Islet of Langerhans (tissue), 1 donor: ENCODE data around the gene SLC22A8.
A peak's percentile ranks its signal among the peaks of the same experiment; 100 is the strongest.
"Not testable (repeated sequence)": the region's sequence is repeated elsewhere in the genome, so short reads cannot be mapped to it uniquely, and the experiment has no call there.

ENCODE experiments used
- FAIRE-seq: peaks from one replicate; lab custom pipeline; 2011; peaks lifted over from hg19 to GRCh38; lab: Jason Lieb, UNC

The SLC22A8 gene, protein sequence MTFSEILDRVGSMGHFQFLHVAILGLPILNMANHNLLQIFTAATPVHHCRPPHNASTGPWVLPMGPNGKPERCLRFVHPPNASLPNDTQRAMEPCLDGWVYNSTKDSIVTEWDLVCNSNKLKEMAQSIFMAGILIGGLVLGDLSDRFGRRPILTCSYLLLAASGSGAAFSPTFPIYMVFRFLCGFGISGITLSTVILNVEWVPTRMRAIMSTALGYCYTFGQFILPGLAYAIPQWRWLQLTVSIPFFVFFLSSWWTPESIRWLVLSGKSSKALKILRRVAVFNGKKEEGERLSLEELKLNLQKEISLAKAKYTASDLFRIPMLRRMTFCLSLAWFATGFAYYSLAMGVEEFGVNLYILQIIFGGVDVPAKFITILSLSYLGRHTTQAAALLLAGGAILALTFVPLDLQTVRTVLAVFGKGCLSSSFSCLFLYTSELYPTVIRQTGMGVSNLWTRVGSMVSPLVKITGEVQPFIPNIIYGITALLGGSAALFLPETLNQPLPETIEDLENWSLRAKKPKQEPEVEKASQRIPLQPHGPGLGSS

DNA sequence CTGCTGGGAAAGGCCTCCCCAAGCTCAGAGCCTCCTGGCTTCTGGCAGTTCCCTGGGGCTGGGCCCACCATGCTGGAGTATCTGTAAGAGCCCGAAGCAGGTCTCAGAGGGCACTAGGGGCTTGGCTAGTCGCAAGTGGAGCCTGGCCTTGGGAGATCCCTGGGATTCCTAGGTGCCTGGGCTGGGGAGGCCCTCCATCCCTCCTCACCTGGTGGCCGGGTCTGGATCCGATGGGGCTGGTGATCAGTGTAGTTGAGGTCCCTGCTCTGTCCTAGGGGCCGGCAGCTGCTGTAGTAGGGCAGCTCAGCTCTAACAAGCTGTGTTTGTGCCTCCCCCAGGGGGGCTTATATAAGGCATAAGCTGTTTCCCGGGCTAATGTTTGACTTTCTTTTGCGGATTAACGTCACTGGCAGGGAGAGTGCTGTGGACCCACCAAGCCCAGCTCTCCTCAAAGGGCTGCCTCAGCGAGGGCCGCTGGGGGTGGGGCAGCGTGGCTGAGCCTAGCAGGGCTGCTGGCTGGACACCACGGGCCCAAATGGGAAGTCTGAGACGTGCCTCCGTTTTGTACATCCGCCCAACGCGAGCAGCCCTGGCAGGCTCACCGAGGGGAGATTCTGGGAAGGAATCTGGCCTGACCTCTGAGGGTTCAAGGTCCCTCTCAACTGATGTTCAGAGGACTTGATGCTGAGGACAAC lies at the start of gene SLC22A8:
TSS of gene SLC22A8 (minus strand) at position 321 of the 695 bp plus-strand sequence. CDS start 883 bp downstream, outside the sequence.
- FAIRE-seq, result no peak

DNA sequence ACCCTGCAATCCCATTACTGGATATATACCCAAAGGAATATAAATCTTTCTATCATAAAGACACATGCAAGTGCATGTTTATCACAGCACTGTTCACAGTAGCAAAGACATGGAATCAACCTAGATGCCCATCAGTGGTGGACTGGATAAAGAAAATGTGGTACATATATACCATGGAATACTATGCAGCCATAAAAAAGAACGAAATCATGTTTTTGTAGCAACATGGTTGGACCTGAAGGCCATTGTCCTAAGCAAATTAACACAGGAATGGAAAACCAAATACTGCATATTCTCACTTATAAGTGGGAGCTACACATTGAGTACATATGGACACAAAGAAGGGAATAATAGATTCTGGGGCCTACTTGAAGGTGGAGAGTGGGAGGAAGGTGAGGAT lies 30.6 kb upstream of the SLC22A8 start:
- not testable (repeated sequence) for FAIRE-seq

DNA sequence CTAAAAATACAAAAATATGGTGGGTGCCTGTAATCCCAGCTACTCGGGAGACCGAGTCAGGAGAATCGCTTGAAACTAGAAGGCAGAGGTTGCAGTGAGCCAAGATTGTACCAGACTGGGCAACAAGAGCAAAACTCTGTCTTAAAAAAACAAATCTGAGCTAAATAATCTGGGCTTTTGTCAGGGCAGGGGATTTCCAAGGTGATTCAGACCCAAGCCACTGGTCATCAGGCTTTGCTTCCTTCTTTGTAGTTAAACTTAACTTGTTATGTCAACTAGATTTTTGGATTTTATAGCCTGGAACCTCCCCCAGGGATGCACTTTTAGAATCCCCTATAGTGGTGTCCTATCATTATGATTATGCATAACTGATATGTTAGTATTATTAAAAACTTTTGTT lies 27.0 kb upstream of the SLC22A8 start:
- no peak for FAIRE-seq

DNA sequence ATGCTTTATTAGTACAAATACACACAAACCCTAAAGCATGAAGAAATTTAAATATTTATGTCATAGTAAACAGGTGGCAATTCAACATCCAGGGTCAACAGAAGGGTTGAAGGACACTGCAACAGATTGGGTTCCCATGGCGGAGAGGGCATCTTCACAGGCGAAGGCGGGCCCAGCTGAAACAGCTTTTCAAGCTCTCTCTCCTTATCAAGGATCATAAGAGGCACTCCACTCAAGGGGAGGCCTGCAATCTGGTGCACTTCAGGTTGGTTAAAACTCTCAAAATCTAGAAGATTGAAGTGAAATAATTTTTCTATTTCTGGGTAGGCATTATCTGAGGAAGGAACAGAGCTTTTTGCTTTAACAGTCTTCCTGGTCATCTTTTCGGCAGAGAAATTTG lies 16.8 kb upstream of the SLC22A8 start:
- FAIRE-seq, result no peak

DNA sequence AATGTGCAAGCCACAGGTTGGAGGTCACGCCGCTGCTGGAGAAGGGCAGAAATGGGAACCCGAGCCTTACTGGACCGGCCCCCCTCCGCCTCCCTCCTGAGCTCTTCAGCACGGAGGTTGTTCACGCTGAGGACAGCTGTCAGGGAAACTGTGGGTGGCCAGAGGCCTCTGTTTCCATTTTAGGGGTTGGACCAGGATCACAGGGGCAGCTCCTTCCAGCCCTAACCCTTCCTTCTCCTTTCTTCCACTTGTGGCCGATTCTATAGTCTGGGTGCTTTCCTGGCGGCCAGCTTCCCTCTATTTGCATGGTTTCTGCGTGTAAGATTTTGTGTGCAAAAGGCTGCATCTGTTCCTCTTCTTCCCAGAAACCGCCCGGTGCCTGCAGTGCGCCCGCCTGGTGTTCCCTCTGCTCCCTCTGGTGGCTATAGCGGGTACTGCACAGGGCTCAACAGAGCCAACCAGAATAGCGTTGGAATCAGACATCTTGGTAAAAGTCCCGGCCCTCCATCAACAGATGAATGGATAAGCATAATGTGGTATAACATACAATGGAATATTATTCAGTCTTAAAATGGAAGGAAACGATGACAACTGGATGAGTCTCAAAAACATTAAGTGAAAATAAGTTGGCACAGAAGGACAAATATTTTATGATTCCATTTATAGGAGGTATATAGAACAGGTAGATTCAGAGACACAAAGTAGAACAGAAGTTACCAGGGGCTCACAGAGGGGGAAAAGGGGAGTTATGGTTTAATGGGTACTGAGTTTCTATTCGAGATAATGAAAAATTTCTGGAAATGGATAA lies 8.4 kb upstream of the SLC22A8 start:
- peak; percentile 53 for FAIRE-seq

DNA sequence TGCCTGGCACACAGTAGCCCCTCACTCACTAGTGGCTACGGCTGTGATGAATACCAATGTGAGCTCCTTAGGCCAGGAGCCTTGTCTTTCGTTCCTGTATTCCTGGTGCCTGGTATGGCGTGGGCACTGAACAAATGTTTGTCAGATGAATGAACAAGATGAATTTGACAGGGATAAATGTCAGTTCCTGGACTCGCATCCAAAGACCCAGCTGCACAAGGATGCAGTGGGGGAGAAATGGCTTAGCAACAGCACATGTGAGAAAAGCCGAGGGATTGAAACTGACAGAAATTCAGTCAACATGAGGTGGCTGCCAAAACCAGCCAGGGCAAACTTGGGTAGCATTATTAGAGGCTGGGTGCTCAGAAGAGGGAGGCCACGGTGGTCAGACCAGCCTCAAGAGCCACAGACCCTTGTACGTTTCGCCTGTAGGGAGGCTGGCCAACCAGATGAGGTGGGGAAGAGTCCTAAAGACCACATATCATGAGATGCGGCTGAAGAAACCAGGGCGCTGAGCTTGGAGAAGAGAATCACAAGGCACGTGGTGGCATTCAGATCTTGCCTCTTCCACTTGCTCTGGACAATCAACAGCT lies 7.7 kb upstream of the SLC22A8 start:
- FAIRE-seq, result no peak

DNA sequence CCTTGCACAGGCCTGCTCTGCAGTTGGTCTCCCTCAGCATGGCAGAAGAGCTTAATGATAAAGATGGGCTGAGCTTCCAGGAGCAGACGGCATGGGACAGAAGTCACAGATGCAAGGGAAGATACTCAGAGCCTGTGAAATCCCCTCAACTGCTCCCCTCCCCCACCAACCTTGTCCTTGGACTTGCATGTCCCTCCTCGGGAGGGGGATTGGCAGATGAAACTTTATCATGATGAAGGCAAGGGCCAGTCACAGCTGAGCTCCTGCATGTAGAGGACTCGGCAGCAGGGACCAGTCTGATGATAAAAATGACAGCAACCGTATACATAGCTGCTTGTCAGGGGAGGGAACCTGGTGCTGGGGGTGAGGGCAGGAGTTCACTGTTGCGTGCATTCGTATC lies 6.8 kb upstream of the SLC22A8 start:
- FAIRE-seq, result no peak

DNA sequence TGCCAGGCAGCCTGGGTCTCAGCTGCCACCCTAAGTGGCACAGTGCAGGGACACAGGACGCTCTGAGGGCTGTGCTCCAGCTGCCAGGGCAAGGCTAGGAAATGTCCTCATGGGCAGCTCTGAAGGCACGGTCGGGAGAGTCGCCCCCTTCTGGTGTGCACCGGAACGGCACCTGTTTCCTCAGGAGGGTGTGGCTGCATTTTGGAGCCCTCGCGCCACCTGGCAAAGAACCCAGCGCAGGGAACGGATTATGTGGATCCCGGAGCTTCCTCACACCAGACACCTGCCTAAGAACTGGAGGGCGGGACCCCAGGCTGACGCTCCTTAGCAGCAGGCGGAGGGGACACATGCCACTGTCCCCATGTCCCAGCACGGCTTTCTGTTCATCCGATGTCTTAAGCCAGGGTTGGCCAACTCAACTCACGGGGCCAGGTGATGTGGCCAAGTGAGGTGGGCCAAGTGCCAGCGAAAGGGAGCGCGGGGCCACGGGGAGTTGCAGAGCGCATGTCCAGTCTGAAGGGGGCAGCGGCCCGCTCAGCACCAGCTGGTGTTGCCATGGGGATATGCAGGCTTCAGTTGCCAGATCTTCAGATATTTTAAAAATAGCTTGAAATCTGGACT lies 5.1 kb upstream of the SLC22A8 start:
- FAIRE-seq, result no peak

DNA sequence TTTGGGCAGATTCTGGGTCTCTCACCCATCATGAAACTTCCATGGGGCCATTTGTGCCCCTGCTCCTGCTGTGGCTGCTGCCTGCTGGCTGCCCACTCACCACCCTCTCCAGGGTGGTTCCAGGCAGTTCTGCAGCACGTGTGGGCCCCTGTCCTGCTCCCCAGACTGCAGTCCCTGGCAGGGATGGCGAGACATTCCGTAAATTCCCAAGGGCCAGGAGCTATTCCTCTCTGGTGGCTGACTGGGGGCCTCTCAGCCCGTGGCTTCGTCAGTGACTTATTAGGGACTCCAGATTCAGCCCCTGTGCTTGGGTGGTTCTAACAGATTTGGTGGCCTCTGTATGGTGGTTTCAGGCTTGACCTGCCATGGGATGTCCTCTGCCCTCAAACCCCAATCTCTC lies 3.9 kb upstream of the SLC22A8 start:
- no peak for FAIRE-seq

DNA sequence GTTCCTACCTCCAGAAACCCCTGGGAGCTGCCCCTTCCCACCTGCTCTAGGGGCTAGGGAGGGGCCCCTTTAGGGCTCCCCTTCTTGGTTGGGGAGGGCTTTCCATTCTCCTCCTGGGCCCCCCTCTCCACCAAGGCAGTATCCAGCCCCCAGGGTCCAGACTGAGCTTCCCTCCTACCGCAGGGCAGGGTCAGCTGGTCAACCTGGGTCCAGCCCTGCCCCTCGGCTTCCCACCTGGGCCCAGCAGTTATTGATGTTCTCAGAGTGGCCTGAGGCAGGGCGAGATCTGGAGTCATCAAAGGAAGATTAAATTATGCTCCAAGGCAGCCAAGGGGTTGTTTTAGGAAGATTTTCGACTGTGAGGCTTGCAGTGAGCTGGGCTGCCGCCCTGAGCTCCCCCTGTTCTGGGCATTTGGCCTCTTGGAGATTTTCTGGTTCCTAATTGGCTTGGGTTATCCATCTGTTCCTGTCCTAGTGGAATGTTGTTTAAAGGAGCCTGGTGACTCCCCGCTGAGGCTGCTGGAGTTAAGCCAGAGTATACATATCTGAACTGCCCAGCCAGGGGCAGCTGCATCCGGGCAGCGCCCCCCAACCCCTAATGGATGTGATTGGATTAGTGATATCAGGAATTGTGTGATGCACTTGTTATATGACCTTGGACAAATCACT lies 1.8 kb upstream of the SLC22A8 start:
- no peak for FAIRE-seq

DNA sequence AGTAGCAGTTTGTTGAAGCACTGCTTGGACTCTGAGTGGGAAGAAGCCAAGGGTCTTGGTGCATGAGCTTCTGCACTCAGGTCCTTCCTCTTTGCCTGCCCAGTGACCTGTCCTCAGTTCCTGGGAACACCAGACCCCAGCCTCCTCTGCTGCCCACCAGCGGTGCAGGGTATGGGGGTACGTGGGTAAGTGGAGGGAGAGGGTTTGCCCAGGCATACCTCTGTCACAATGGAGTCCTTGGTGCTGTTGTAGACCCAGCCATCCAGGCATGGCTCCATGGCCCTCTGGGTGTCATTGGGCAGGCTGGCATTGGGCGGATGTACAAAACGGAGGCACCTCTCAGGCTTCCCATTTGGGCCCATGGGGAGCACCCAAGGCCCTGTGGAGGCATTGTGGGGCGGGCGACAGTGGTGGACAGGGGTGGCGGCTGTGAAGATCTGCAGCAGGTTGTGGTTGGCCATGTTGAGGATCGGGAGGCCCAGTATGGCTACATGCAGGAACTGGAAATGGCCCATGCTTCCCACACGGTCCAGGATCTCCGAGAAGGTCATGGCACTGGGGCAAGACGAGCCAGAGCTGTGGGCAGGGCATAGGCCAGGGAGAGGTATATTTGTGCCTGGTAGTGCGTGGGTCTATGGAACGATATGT lies 1.1 kb downstream of the SLC22A8 start:
- FAIRE-seq, result no peak

DNA sequence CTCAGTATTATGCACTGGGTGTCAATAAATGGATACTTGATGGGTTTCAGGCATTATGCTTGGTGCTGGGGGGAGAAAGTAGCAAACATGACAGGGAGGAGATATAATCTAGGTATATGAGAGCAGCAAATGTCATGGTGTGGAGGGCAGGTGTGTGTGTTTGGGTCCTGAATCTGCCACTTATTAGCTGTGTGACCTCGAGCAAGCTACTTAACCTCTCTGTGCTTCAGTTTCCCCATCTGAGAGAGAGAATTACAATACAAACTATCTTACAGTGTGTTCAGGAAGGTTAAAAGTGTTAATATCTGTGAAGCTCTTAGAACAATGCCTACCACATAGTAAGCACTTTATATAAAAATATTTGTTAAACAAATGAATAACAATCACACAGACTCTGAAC lies 2.8 kb downstream of the SLC22A8 start:
- FAIRE-seq, result no peak

DNA sequence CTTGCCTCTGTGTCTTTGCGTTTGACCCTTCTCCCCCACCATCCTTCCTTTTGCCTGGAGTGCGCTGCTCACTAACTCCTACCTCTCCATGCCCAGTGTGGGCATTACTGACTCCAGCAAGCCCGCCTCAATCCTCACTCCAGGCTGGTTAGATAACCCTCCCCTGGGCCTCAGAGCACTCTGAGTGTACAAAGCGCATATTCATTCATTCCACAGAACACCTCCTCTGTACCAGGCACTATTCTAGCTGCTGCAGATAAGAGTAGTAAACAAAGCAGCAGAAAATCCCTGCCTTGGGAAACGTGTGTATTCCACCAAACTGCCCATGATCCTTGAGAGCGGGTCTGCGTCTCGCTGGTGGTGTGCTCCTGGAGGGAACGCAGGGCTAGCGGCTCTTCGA lies 3.2 kb downstream of the SLC22A8 start:
- no peak for FAIRE-seq

DNA sequence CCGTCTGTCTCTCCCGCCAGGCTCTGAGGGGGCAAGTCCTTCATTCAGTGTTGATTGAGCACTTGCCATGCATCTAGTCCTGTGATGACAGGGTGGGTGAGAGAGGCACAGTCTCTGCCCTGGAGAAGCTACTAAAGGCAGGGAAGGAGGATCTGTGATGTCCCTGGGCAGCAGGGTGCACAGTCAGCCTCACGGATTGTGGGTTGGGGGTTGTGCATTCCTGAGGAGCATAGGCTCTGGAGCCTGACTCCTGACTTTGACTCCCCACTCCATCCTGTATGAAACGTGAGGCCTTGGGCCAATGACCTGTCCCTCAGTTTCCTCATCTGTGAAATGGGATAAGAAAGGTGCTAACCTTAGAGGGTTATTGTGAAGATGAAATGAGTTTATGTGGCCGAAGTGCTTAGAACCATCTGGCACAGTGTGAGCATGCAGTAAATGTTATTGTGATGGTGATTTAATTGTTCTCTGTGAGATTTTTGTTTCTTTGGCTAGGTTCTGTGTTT lies 4.7 kb downstream of the SLC22A8 start:
- no peak for FAIRE-seq

DNA sequence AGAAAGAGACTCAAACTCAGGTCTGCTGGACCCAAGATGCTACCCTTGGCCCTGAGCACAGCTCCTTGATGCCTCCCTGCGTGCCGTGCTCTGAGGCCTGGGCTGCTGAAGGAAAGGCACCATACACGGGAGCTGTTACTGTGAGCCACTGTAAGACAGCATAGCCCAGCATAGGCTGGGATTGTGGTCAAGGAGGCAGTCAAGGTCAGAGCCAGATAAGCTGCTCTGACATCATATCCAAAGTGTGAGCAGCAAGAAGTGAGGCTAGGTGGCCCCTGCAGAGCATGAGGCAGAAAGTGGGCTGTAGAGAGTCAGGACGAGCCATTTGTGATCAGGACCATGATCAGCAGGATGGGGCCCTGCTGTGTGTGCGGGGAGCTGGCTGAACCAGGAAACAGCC lies 7.7 kb downstream of the SLC22A8 start:
- FAIRE-seq, result no peak

DNA sequence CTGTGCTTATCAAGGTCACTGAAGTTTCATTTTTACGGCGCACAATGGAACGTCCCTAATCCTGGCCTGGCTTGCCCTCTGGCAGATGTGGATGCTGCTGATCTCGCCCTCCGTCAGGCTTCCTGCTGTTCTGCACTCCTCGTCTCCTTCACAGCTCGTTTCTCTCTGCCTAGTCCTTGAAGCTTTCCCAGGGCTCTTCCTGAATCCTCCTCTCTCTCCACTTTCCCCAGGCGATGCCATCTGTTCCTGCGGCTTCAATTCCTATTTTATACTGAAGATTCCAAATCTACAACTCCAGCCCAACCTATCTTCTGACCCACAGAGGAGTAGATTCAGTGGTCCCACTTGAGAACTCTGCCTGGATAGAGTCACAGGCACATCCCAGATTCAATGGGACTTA lies 14.2 kb downstream of the SLC22A8 start:
- FAIRE-seq, result no peak

DNA sequence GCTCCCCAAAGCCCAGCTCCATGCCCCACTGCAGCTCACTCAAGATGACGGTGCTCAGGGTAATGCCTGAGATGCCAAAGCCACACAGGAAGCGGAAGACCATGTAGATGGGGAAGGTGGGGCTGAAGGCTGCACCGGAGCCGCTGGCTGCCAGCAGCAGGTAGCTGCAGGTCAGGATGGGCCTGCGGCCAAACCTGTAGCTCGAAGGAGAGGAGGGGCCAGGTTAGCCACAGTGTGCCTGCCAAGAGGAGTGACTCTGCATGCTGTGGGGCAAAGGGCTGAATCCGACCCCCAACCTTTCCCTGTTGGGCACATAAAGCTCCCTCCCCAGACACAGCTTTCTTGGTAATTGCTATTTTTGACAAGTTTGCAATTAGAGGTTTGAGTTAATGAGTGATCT lies 16.0 kb downstream of the SLC22A8 start:
- no peak for FAIRE-seq

DNA sequence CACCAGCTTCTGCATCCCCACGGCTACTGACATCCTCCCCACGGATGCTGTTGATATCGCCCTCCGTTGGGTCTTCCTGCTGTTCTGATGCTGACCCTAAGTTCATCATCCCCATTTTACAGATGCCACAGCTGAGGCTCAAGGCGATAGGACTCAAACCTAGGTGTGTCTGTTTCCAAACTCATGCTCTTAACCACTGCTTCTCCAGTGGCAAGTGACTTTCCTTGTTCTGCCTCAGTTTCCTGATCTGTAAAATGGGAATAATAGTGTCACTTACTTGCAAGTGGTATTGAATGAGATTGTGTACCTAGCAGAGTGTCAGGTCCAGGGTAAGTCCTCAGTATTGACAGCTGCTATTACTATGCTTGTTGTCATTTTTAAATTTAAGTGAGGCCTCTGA lies 16.5 kb downstream of the SLC22A8 start:
- no peak for FAIRE-seq

DNA sequence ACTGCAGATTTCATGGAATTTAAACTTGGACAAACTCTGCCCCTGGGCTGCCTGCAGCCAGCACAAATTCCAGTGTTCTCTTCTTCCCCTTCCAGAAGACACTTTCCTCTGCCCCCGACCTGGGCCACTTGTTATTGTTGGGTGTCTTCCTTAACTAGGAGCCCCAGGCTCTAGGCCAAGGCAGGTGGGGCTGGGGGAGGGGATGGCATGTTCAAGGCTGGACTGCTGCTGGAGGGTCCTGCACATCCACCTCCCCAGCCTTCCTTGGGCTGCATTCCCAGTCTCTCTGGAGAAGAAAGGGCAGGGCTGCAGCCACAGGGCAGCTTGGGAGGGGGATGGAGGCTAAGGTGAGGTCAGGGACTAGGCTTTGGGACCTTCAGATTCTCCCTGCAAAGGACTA lies 19.4 kb downstream of the SLC22A8 start:
- no peak for FAIRE-seq

DNA sequence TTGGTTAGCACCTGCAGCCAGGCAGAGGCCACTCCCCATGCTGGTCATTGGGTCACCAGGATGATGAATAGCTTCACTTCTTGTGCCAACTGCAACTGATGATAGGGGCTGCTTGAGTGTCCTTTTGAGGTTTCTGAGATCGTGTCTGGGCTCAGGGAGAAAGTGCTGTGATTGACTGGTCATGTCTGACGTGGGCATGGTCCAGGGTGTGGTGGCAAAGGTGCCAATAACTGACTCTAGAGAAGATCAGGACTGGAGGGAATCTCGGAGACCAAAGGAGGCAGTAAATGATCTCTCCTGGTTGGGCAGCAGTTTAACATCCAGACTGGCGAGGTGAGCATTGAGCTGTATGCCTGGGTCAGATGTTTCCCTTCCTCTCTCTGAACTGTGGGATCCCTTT lies 20.9 kb downstream of the SLC22A8 start:
- FAIRE-seq, result no peak

DNA sequence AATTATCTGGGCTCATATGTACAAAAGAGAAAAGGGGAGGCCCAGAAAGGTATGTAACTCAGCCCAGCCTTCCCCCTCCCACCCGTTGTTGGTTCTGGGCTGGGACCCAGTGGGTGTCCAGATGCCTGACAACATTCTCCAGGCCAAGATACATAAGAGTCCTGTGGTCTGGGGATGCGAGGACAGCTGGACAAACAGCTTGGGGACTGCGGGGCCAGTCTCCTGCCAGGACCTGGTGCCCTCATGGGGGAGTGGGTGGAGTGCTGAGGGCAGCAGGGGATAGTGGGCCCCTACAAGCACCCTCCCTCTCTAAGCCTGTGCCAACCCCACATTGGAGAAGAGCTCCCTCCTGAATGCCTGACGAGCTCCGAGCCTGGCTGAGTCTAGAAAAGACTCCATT lies 27.4 kb downstream of the SLC22A8 start:
- no peak for FAIRE-seq
